ENCODE results near the gene NSMCE4A. TPM values are rescaled to one million over a fixed set of nuclear protein-coding genes. Genes with fewer than 3 reads are reported as not detected.
"Not testable (repeated sequence)": the region's sequence is repeated elsewhere in the genome, so short reads cannot be mapped to it uniquely, and the experiment has no call there.

The NSMCE4A gene, protein sequence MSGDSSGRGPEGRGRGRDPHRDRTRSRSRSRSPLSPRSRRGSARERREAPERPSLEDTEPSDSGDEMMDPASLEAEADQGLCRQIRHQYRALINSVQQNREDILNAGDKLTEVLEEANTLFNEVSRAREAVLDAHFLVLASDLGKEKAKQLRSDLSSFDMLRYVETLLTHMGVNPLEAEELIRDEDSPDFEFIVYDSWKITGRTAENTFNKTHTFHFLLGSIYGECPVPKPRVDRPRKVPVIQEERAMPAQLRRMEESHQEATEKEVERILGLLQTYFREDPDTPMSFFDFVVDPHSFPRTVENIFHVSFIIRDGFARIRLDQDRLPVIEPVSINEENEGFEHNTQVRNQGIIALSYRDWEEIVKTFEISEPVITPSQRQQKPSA
- 34.6 TPM for total RNA-seq

- FAIRE-seq = no peak
- peak; percentile 87 to 88 for DNase-seq (ENCODE audit: low spot score in 2 of 2)
Measured at GRCh38 chr10:121974535-121975294, at the start of gene NSMCE4A. Gene NSMCE4A, minus strand, starts transcription at chr10:121975217. Its CDS starts 52 bp downstream, at chr10:121975165.

DNA sequence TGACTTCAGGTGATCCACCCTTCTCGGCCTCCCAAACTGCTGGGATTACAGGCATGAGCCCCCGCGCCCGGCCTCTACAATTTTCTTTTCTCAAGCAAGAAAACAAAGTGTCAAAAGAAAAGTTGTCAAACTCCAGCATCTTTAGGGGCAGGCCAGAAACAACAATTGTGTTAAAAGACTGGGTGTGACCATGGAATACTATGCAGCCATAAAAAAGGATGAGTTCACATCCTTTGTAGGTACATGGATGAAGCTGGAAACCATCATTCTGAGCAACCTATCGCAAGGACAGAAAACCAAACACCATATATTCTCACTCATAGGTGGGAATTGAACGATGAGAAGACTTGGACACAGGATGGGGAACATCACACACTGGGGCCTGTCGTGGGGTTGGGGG is 48.2 kb upstream of the NSMCE4A start:
- FAIRE-seq = not testable (repeated sequence)

DNA sequence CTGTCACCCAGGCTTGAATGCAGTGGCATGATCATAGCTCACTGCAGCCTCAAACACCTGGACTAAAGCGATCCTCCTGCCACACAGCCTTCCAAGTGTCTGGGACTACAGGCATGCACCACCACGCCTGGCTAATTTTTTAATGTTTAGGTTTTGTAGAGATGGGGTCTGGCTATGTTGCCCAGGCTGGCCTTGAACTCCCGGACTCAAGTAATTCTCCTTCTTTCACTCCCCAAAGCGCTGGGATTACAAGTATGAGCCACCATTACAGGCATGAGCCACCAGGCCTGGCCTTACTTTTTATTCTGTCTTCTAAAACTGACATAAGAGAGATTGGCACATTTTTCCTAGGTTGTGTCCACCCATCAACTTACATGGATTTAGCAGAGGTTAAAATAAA is 47.3 kb upstream of the NSMCE4A start:
- DNase-seq (ENCODE audit: low spot score in 2 of 2) (no peak), FAIRE-seq (no peak)

More for the DNA sequence above, 48.2 kb upstream of the NSMCE4A start:
- not testable (repeated sequence) for DNase-seq (ENCODE audit: low spot score in 2 of 2)

DNA sequence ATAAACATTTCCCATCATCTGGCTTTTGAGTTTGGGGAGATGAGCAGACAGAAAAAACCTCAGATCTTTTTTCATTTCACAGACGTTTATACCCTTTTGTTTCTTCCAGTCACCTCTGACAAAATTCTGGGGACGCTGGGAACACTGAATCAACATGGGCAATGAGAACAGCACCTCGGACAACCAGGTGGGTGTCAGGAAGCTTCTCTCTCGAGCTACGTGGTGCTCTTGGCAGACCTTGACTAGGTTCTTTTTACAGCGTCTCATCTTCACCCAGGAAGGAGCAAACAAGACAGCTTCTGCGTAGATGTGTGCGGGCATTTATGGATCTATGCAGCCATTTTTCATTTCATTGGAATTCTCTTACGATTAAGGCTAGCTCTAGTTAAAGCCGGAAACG is 46.8 kb upstream of the NSMCE4A start:
- DNase-seq (ENCODE audit: low spot score in 2 of 2) = no peak
- no peak for FAIRE-seq

DNA sequence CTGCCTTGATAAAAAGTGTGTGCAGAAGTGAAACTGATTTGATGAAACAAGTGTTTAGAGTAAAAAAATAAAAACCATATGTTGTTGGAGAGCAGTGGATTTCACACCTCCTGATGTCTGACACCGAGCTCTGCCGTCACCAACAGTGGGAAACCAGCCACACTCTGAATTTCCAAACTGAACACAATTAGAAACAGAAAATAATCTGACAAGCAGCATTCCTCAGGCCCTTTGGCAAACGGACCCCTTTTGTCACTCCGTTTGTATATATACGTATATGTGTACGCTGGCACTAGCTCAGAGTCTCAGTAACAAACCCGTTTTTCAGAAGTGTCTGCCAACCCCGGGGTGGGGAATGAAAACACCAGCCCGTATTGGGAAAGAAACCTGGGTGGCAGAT is 46.4 kb upstream of the NSMCE4A start:
- no peak for FAIRE-seq
- no peak for DNase-seq (ENCODE audit: low spot score in 2 of 2)

DNA sequence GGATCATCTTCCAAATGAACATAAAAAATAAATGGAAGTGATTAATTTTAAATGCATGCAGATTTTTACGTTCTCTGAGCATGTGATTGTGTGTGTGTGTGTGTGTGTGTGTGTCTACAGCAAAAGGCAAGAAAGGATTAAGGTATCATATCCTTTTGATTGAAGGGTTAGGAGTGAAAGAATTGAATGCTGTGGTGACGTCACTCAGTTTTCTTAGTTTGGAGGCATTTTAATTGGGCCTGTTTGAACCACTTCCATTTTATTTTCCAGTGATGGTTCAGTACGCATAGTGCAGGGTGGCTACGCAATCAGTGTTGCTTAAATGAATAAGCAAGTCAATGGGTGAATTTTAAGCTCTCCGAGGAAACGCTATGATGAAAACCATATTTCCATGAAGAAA is 45.2 kb upstream of the NSMCE4A start:
- DNase-seq (ENCODE audit: low spot score in 2 of 2) (no peak), FAIRE-seq (no peak)

- FAIRE-seq = no peak
- no peak for DNase-seq (ENCODE audit: low spot score in 2 of 2)
Measured at GRCh38 chr10:122019414-122019975, 44.5 kb upstream of the NSMCE4A start.

DNA sequence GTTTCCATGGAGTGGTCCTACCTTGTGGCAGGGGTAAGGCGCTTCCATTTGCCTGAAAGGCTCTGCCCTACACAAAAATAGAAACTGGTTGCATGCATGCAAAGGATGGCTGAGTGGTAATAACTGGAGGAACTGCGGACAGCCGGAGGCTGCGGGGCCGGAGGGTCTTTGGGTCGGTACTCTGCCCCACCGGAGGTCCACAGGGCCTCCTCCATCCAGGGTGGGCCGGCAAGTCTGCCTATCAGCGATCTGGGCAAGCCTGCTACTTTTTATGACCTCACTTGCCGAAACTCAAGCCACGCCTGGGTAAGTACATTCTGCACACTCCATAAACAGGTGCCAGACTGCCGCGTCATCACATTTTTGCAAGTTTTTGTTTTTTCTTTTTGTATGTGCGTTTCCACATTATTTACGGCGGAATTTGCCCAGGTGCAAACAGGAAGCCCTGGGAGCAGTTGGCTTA is 44.0 kb upstream of the NSMCE4A start:
- FAIRE-seq (no peak), DNase-seq (ENCODE audit: low spot score in 2 of 2) (no peak)

GRCh38 chr10:122018491-122018890 is 43.5 kb upstream of the NSMCE4A start:
- FAIRE-seq (no peak), DNase-seq (ENCODE audit: low spot score in 2 of 2) (no peak)

GRCh38 chr10:122017926-122018325 is 42.9 kb upstream of the NSMCE4A start:
- not testable (repeated sequence) for FAIRE-seq; DNase-seq (ENCODE audit: low spot score in 2 of 2)

DNA sequence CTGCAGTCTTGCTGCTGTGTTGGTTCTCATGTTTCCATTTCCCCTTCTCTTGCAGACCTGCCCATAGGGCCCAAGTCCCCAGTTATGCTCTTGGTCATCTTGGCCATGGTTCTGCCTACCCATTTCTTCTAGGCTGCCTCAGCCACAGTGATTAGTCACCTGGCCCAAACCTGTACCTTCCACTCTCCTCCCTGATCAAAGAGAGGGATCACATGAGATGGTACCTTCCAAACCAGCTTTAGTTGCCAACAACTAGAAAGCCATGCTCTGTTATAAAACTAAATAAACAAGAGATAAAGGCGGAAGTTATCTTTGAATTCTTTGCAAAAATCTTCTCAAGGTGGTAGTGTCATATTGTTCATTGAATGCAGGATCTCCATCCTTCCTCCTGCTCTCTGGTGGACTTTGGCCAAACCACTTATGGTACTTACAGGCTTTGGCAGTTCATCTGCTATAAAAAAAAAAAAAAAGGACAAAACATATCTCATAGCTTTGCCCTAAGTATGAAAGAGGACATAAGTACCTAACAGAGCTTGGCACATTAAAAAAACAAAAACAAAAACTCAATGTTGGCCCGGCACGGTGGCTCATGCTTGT is 39.7 kb upstream of the NSMCE4A start:
- FAIRE-seq (no peak), DNase-seq (ENCODE audit: low spot score in 2 of 2) (no peak)

- no peak for FAIRE-seq
- DNase-seq (ENCODE audit: low spot score in 2 of 2) = no peak
Measured at GRCh38 chr10:122013311-122013780, 38.3 kb upstream of the NSMCE4A start.

GRCh38 chr10:122012731-122013130 is 37.7 kb upstream of the NSMCE4A start:
- DNase-seq (ENCODE audit: low spot score in 2 of 2) (no peak), FAIRE-seq (no peak)

DNA sequence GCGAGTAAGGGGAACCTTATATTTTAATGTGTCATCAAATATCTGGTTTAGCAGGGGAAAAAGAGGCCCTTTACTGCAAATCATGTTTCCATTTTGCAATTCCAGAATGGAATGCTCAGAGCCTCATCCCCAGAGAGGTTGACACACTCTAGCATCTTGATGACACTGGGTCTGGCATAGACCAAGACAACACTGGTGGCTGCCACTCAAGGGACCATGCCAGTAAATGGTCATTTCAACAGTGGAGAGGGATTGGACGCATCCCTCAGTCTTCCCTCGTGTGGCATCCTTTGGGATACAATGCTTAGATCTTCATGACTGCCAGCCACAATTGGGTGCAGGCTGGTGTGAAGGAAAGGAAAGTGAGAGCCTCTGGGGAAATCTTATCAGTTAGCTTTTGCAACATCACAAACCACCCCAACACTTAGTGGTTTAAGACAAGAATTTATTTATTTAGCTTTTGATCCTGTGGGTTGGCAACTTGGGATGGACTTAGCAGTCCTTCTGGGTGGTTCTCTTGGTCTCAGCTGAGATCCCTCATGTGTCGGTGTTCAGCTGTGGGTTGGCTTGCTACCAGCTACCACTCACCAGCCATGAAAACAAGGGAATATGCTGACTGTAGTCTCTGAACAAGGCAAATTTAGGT is 35.5 kb upstream of the NSMCE4A start:
- no peak for FAIRE-seq
- no peak for DNase-seq (ENCODE audit: low spot score in 2 of 2)

- DNase-seq (ENCODE audit: low spot score in 2 of 2) (no peak), FAIRE-seq (no peak)
Measured at GRCh38 chr10:122007415-122007814, 32.4 kb upstream of the NSMCE4A start.

DNA sequence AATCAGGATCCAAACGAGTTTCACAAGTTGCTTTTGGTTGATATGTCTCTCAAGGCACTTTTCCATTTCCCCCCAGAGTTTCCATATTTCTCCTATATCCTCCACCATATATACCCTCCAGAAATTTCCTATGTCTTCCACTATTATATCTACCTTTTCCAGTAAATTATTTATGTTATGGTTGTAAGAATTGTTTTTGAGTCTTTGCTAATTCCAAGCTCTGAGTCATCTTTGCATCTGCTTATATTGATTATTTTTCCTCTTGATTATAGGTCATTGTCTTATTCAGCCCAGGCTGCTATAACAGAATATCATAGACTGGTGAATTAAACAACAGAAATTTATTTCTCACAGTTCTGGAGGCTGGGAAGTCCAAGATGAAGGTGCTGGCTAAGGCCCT is 26.7 kb upstream of the NSMCE4A start:
- FAIRE-seq (no peak), DNase-seq (ENCODE audit: low spot score in 2 of 2) (no peak)

GRCh38 chr10:121999301-121999700 is 24.3 kb upstream of the NSMCE4A start:
- DNase-seq (ENCODE audit: low spot score in 2 of 2) = no peak
- no peak for FAIRE-seq

GRCh38 chr10:121998462-121998861 is 23.4 kb upstream of the NSMCE4A start:
- DNase-seq (ENCODE audit: low spot score in 2 of 2) (no peak), FAIRE-seq (no peak)

DNA sequence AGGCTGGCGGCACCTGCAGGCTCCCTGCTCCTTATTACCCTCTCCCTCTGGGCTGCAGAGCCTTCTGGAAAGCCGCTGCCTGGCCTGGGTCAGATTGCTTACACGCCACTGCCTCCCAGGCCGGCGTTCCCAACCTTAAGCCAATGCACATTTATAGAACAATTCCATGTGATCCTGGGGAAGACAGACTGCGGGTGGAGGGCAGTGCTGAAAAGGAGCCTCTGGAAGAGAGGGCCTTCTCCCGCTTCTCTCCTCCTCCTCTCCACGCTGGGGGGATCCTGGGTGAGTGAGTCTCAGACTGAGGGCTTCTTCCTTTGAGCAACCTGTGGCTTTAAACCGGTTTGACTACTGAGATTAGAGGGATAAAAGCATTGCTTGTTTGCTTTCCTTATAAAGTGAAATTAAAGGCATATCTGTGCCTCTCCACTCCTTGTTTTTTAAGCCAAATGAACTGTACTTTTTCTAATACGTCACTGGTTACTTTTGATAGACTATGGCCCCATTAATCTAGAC is 19.5 kb upstream of the NSMCE4A start:
- FAIRE-seq (no peak), DNase-seq (ENCODE audit: low spot score in 2 of 2) (no peak)

GRCh38 chr10:121991727-121992126 is 16.7 kb upstream of the NSMCE4A start:
- not testable (repeated sequence) for DNase-seq (ENCODE audit: low spot score in 2 of 2); FAIRE-seq

All from frontal cortex (tissue), 4 donors.